Mucosa of descending colon (tissue), 3 donors: Measurements from ENCODE around the gene SRBD1. TPM values are rescaled to one million over a fixed set of nuclear protein-coding genes. Genes with fewer than 3 reads are reported as not detected.

ENCODE experiments used
- ATAC-seq: fragments of 200-7000 bp; cut with Tn5 transposase; one replicate; pipeline ENCODE4 v1.9.1; 2020; ENCODE audit warnings: mild to moderate bottlenecking, moderate library complexity
- DNase-seq, 3 donors: peaks; one replicate each; pipeline ENCODE4 v3.0.0-alpha.2; 2020
- H3K36me3 ChIP-seq: fragments of 200-600 bp; one replicate; pipeline ENCODE4 v1.8.0; 2021; ENCODE audit warnings: low read depth, mild to moderate bottlenecking
- H3K4me1 ChIP-seq: fragments of 200-600 bp; one replicate; pipeline ENCODE4 v1.8.0; 2021; ENCODE audit warnings: low read depth, mild to moderate bottlenecking
- H3K4me3 ChIP-seq: fragments of 200-600 bp; one replicate; pipeline ENCODE4 v1.8.0; 2021; ENCODE audit warnings: mild to moderate bottlenecking
- H3K9me3 ChIP-seq: fragments of 200-600 bp; one replicate; pipeline ENCODE4 v1.8.0; 2021; ENCODE audit warnings: mild to moderate bottlenecking
- intact Hi-C, 2 donors: fragments of 100-400 bp; cut with DNase I in 1 of 2; cut with micrococcal nuclease in 1 of 2; formaldehyde crosslinking; loops; one replicate each; pipeline versions ENCODE4 v1.11.0 to v1.11.1; 2022; cut with DNase I, micrococcal nuclease
- total RNA-seq, 3 donors: library from RNA; stranded (reverse); fragmentation: NEBNext Ultra II Directional in 2 of 3; extraction: Animal tissue kit (Norgen Biotek cat#: 25700) in 2 of 3; gene quantifications; one replicate each; pipeline versions ENCODE4 v1.2.1 to v1.2.4, GENCODE V29; 2021 to 2023
- TF ChIP-seq, protein P1 (sequence below): fragments of 200-600 bp; IDR thresholded peaks from one replicate; pipeline ENCODE4 v1.8.0; 2022; ENCODE audit warnings: antibody characterized with exemption, mild to moderate bottlenecking
- donor health status: DM: no; HTN: no; CAD: no; lungs with moderate emphysema.
- donor health status: DM: no; HTN: no; CAD: no.
- donor health status: DM: no; HTN: yes; CAD: no.

Gene SRBD1
- total RNA-seq, 3 donors from 2014 or later, result 17.2 to 20.9 (median 17.3) TPM

DNA sequence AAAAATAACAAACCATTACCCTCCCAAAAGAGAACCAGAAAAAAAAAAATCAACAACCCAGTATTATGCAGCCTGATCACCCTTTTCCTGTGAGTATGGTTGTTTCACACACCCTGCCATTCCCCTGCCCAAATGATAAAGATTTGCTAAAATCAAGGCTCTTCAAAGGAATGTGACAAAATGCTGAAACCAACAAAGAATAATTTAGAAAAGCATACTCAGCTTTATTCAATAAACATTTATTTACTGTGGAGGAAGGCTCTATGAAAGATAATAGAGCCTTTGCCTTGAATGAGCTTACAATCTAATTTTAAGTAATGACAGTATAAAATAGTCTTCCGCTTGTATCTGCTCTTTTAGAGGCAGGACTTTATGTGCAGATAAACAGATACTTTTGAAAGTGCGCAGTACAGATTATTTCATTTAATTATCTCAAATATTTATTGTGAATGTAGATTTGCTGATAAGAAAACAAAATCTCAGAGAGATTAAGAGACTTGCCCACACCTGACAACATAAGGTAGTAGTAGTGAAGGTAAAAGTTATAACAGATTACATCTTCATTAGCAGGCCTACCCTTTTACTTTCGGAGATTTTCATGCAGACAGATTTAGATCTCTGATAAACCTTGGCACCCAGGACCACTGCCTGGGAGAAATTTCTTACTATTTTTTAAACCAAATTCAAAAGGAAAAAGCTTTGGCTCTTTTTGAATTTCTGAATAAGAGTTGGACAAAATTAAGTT is 211.9 kb downstream of the SRBD1 start:
- ATAC-seq (no peak), DNase-seq (no peak)
- intact Hi-C loops, result no loop called here
- no peak overlapping the region for H3K4me3 ChIP-seq
- H3K4me1 ChIP-seq, result no peaks in the 10 kb centered on the region
- H3K9me3 ChIP-seq, result no peaks in the 10 kb centered on the region
- TF ChIP-seq, protein P1, sequence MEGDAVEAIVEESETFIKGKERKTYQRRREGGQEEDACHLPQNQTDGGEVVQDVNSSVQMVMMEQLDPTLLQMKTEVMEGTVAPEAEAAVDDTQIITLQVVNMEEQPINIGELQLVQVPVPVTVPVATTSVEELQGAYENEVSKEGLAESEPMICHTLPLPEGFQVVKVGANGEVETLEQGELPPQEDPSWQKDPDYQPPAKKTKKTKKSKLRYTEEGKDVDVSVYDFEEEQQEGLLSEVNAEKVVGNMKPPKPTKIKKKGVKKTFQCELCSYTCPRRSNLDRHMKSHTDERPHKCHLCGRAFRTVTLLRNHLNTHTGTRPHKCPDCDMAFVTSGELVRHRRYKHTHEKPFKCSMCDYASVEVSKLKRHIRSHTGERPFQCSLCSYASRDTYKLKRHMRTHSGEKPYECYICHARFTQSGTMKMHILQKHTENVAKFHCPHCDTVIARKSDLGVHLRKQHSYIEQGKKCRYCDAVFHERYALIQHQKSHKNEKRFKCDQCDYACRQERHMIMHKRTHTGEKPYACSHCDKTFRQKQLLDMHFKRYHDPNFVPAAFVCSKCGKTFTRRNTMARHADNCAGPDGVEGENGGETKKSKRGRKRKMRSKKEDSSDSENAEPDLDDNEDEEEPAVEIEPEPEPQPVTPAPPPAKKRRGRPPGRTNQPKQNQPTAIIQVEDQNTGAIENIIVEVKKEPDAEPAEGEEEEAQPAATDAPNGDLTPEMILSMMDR, result no peak
- no peaks in the 10 kb centered on the region for H3K36me3 ChIP-seq

DNA sequence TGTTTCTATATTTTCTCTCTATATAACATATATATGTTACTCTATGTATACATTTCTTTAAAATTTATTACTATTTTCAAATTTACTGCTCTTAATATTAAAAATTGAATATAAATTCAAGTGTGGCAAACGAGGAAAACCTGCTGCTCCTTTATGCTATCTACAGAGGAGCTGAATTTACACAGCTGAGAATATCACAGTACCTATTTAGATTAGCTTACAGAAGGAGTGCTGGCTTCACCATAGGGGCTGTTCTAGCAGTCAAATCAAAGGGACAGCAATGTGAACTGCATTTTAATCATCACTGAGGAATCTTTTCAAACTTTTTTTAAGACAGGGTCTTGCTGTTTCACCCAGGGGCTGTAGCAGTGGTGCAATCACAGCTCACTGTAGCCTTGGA is 213.8 kb downstream of the SRBD1 start:
- ATAC-seq (no peak), DNase-seq (no peak)
- no peaks in the 10 kb centered on the region for H3K4me1 ChIP-seq
- H3K9me3 ChIP-seq, result no peaks in the 10 kb centered on the region
- intact Hi-C loops, result no loop called here
- H3K36me3 ChIP-seq, result no peaks in the 10 kb centered on the region
- H3K4me3 ChIP-seq, result no peak overlapping the region
- TF ChIP-seq, protein P1, result no peak

DNA sequence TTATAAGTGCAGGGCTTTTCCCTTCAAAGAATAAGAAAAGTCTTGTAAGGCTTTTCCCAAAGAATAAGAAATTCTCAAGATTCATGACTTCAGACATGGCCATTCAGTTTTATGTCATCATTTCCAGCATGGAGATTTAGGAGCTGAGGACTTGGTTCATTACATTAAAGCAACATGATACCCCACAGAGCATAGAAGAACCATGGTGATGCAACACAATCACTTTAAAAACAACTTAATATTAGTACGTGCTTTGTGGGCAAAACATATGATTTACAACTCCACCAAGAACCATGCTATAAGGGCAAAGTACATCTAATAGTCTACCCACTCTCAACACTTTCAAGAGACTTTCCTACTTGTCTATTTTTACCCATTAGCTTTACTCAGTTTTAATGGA is 214.4 kb downstream of the SRBD1 start:
- TF ChIP-seq, protein P1, result no peak
- H3K4me3 ChIP-seq, result no peak overlapping the region
- intact Hi-C loops, result no loop called here
- ATAC-seq (no peak), DNase-seq (no peak)
- H3K36me3 ChIP-seq, result no peaks in the 10 kb centered on the region
- H3K9me3 ChIP-seq, result no peaks in the 10 kb centered on the region
- H3K4me1 ChIP-seq, result no peaks in the 10 kb centered on the region

DNA sequence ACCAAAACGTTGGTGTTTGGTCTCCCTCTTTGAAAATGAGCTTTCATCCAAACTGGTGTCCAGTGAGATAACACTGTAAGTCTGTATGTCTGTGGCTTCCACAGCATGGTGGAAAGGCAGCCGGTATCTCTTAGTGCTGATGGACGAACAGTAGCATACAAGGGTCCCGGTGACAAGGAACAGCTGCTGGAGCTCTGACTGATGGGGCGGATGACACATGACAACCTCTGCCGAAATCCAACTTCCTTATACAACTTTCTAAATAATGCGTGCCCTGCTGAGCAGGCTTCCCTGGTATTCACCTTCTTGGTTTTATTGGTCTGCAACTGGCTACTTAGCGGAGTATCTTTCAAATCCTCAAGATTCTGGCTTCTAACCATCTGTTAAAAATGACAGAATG is 216.2 kb downstream of the SRBD1 start:
- no peaks in the 10 kb centered on the region for H3K4me1 ChIP-seq
- no peaks in the 10 kb centered on the region for H3K9me3 ChIP-seq
- H3K36me3 ChIP-seq, result no peaks in the 10 kb centered on the region
- DNase-seq (no peak), ATAC-seq (no peak)
- intact Hi-C loops, result no loop called here
- H3K4me3 ChIP-seq, result no peak overlapping the region
- TF ChIP-seq, protein P1, result no peak

GRCh38 chr2:45394216-45394615 is 216.9 kb downstream of the SRBD1 start:
- Histone ChIP-seq H3K9me3 (no peaks in the 10 kb centered on the region), H3K36me3 (no peaks in the 10 kb centered on the region), H3K4me3 (no peak overlapping the region), H3K4me1 (no peaks in the 10 kb centered on the region)
- ATAC-seq (no peak), DNase-seq (no peak)
- intact Hi-C loops, result no loop called here
- TF ChIP-seq, protein P1, result no peak

DNA sequence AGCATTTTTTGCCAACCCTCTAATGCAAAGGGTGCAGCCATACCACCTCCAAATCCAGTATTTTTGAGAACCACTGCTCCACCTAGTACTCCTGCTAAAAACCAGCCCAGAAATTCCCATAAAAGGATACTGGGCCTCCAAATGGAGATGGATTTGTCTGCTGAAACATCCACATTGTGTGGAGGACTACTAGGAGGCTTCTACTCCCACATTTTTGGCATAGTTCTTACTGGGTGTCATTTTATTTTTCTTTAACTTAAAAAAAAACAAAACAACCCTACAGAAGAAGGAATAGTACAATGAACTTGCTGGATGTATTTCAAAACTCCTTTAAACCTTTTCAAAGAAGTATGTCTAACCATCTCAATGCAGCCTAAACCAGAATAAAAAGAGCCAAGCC is 219.2 kb downstream of the SRBD1 start:
- Histone ChIP-seq H3K9me3 (no peaks in the 10 kb centered on the region), H3K4me1 (no peaks in the 10 kb centered on the region), H3K36me3 (no peaks in the 10 kb centered on the region), H3K4me3 (no peak overlapping the region)
- TF ChIP-seq, protein P1, result no peak
- DNase-seq, result no peak
- no peak for ATAC-seq
- intact Hi-C loops, result no loop called here
